BLaER1 treated with 17β-estradiol and CSF1 and Interleukin-3, amounts not matched to agents 10 nM and 100 nM (cell line): ENCODE data around the gene DZIP1.
"Not testable (repeated sequence)": the region's sequence is repeated elsewhere in the genome, so short reads cannot be mapped to it uniquely, and the experiment has no call there.

Experiments used
- H3K27ac ChIP-seq, 11 experiments: shearing (Covaris generic); formaldehyde crosslinking; 2 replicates each; pipeline ENCODE4 v1.8.1; 2022
- H3K27me3 ChIP-seq, 11 experiments: shearing (Covaris generic); formaldehyde crosslinking; 2 replicates each; pipeline ENCODE4 v1.8.1; 2022
- H3K36me3 ChIP-seq, 11 experiments: shearing (Covaris generic); formaldehyde crosslinking; 2 replicates each; pipeline ENCODE4 v1.8.1; 2022
- H3K4me1 ChIP-seq, 10 experiments: shearing (Covaris generic); formaldehyde crosslinking; 2 replicates each; pipeline ENCODE4 v1.8.1; 2022
- H3K4me2 ChIP-seq, 11 experiments: shearing (Covaris generic); formaldehyde crosslinking; 2 replicates each; pipeline ENCODE4 v1.8.1; 2022
- H3K4me3 ChIP-seq, 10 experiments: shearing (Covaris generic); formaldehyde crosslinking; 2 replicates each; pipeline ENCODE4 v1.8.1; 2022
- H3K9ac ChIP-seq, 11 experiments: shearing (Covaris generic); formaldehyde crosslinking; 2 replicates each; pipeline ENCODE4 v1.8.1; 2022
- H3K9me3 ChIP-seq, 11 experiments: shearing (Covaris generic); formaldehyde crosslinking; replicated peaks in 1 of 11; 2 replicates each; pipeline ENCODE4 v1.8.1; 2022
- H4K20me1 ChIP-seq, 11 experiments: shearing (Covaris generic); formaldehyde crosslinking; 2 replicates each; pipeline ENCODE4 v1.8.1; 2022
- Cebpa-rat ChIP-seq, 11 experiments: shearing (Covaris generic); IDR thresholded peaks; 2 replicates each; pipeline ENCODE4 v1.8.1; 2022

The DZIP1 gene, protein sequence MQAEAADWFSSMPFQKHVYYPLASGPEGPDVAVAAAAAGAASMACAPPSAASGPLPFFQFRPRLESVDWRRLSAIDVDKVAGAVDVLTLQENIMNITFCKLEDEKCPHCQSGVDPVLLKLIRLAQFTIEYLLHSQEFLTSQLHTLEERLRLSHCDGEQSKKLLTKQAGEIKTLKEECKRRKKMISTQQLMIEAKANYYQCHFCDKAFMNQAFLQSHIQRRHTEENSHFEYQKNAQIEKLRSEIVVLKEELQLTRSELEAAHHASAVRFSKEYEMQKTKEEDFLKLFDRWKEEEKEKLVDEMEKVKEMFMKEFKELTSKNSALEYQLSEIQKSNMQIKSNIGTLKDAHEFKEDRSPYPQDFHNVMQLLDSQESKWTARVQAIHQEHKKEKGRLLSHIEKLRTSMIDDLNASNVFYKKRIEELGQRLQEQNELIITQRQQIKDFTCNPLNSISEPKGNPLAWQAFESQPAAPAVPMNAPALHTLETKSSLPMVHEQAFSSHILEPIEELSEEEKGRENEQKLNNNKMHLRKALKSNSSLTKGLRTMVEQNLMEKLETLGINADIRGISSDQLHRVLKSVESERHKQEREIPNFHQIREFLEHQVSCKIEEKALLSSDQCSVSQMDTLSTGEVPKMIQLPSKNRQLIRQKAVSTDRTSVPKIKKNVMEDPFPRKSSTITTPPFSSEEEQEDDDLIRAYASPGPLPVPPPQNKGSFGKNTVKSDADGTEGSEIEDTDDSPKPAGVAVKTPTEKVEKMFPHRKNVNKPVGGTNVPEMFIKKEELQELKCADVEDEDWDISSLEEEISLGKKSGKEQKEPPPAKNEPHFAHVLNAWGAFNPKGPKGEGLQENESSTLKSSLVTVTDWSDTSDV

GRCh38 chr13:95644601-95645052, at the start of gene DZIP1:
TSS of gene DZIP1 (minus strand) at chr13:95644706. CDS start at chr13:95642029, 2,677 bp downstream.
- H3K36me3 ChIP-seq: no peaks in the 10 kb centered on the region
- no peak within 1 kb of the TSS for H3K4me3 ChIP-seq
- peaks cover 17 to 35% (median 24%) of the 10 kb centered on the region in 11 experiments for H3K9me3 ChIP-seq
- TF ChIP-seq Cebpa-rat (IDR thresholded peaks at IDR 0.05): no peak
- H3K27ac ChIP-seq: no peak within 1 kb of the TSS
- no peaks in the 10 kb centered on the region for H3K4me1 ChIP-seq
- no peaks in the 10 kb centered on the region for H3K27me3 ChIP-seq
- no peak within 1 kb of the TSS for H3K4me2 ChIP-seq
- H4K20me1 ChIP-seq: no peaks in the 10 kb centered on the region
- no peak within 1 kb of the TSS for H3K9ac ChIP-seq

- not testable (repeated sequence) for H3K4me3 ChIP-seq, H3K4me2 ChIP-seq, H3K9ac ChIP-seq, H3K27ac ChIP-seq, H3K27me3 ChIP-seq
- Histone ChIP-seq H4K20me1 (peaks cover 0 to 41% (median 17%) of the 10 kb centered on the region in 11 experiments; a peak in 11 of 22 replicates), H3K4me1 (peaks cover 0 to 10% (median 0%) of the 10 kb centered on the region in 10 experiments; a peak in 1 of 20 replicates), H3K9me3 (peaks cover 36 to 53% (median 40%) of the 10 kb centered on the region in 11 experiments), H3K36me3 (peaks cover 5 to 25% (median 15%) of the 10 kb centered on the region in 11 experiments; a peak in 17 of 22 replicates)
Measured at GRCh38 chr13:95690986-95691385, 46.5 kb upstream of the DZIP1 start.

DNA sequence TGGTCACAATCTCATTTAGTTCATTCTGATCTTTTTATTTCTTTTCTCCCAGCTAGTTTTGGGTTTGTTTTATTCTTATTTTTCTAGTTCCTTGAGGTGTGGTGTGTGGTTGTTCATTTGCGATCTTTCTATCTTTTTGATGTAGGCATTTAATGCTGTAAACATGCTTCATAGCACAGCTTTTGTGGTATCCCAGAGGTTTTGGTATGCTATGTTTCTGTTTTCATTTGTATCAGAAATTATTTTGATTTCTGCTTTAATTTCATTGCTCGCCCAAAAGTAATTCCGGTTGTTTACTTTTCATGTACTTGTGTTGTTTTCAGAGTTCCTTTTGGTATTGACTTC, 45.0 kb upstream of the DZIP1 start:
- Histone ChIP-seq H3K27ac (no peak overlapping the region), H3K4me1 (peaks cover 0 to 20% (median 0%) of the 10 kb centered on the region in 10 experiments; a peak in 4 of 20 replicates), H3K36me3 (peaks cover 16 to 39% (median 27%) of the 10 kb centered on the region in 11 experiments), H3K9me3 (peaks cover 48 to 68% (median 54%) of the 10 kb centered on the region in 11 experiments), H3K4me3 (no peak overlapping the region), H3K4me2 (no peak overlapping the region), H3K27me3 (no peaks in the 10 kb centered on the region), H4K20me1 (peaks cover 7 to 55% (median 26%) of the 10 kb centered on the region in 11 experiments; a peak in 16 of 22 replicates), H3K9ac (no peak overlapping the region)
- no peak for TF ChIP-seq Cebpa-rat (IDR thresholded peaks at IDR 0.05)

GRCh38 chr13:95684960-95685359, 40.5 kb upstream of the DZIP1 start:
- Histone ChIP-seq H4K20me1 (peaks cover 11 to 98% (median 52%) of the 10 kb centered on the region in 11 experiments; a peak in 17 of 22 replicates), H3K9me3 (peaks cover 50 to 95% (median 92%) of the 10 kb centered on the region in 11 experiments), H3K36me3 (peaks cover 21 to 80% (median 61%) of the 10 kb centered on the region in 11 experiments), H3K4me1 (peaks cover 0 to 56% (median under 1%) of the 10 kb centered on the region in 10 experiments; a peak in 6 of 20 replicates), H3K4me2 (peak overlapping the region in 2 of 11 experiments; percentile 34 to 66; a peak in 3 of 22 replicates)
- not testable (repeated sequence) for H3K27me3 ChIP-seq, H3K4me3 ChIP-seq, H3K27ac ChIP-seq, H3K9ac ChIP-seq

- peaks cover 11 to 100% (median 56%) of the 10 kb centered on the region in 11 experiments; a peak in 18 of 22 replicates for H4K20me1 ChIP-seq
- no peak overlapping the region for H3K27ac ChIP-seq
- no peak for TF ChIP-seq Cebpa-rat (IDR thresholded peaks at IDR 0.05)
- no peak overlapping the region for H3K9ac ChIP-seq
- peaks cover 0 to 61% (median 2%) of the 10 kb centered on the region in 10 experiments; a peak in 10 of 20 replicates for H3K4me1 ChIP-seq
- peaks cover 21 to 78% (median 61%) of the 10 kb centered on the region in 11 experiments for H3K36me3 ChIP-seq
- H3K9me3 ChIP-seq: peaks cover 46 to 90% (median 88%) of the 10 kb centered on the region in 11 experiments
- H3K4me3 ChIP-seq: no peak overlapping the region
- H3K27me3 ChIP-seq: no peaks in the 10 kb centered on the region
- peak overlapping the region in 2 of 11 experiments; percentile 34 to 66; a peak in 3 of 22 replicates for H3K4me2 ChIP-seq
Measured at GRCh38 chr13:95684418-95684817, 39.9 kb upstream of the DZIP1 start.

DNA sequence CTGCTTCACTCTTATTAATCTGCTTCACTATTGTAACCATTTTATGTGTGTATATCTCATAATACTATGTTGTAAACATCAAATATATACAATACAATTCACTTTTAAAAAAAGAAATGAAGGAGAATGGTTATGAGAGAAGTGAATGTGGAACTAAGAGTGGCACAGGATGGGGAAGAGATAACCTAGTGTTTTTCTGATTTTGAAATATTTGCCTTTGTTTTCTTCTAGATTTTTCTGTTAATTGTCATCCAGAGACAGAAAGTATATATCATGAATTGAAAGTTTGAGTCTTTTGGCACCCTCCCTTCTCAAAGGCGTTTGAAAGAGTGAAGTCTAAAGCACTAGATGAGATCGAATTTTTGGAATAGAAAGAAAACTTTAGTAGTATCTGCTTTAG, 35.2 kb upstream of the DZIP1 start:
- TF ChIP-seq Cebpa-rat (IDR thresholded peaks at IDR 0.05): no peak
- peak overlapping the region in 2 of 11 experiments; percentile 22 to 29; a peak in 2 of 22 replicates for H3K27ac ChIP-seq
- peaks cover under 1 to 50% (median 41%) of the 10 kb centered on the region in 11 experiments; a peak in 21 of 22 replicates for H3K9me3 ChIP-seq
- H3K4me2 ChIP-seq: peak overlapping the region in 6 of 11 experiments; percentile 83 to 99 (median 92); a peak in 12 of 22 replicates
- H3K4me1 ChIP-seq: peaks cover 24 to 67% (median 30%) of the 10 kb centered on the region in 10 experiments
- H3K36me3 ChIP-seq: peaks cover 6 to 52% (median 43%) of the 10 kb centered on the region in 11 experiments
- peak overlapping the region in 3 of 11 experiments; percentile 98 to 99 (median 99); a peak in 2 of 22 replicates for H3K9ac ChIP-seq
- H3K27me3 ChIP-seq: no peaks in the 10 kb centered on the region
- peaks cover 7 to 73% (median 43%) of the 10 kb centered on the region in 11 experiments; a peak in 18 of 22 replicates for H4K20me1 ChIP-seq
- H3K4me3 ChIP-seq: peak overlapping the region in 2 of 10 experiments; percentile 15 to 86; a peak in 4 of 20 replicates

GRCh38 chr13:95678967-95679366, 34.5 kb upstream of the DZIP1 start:
- Histone ChIP-seq H3K4me2 (peak overlapping the region; percentile 83 to 99 (median 91)), H3K9me3 (peaks cover 0 to 50% (median 41%) of the 10 kb centered on the region in 11 experiments; a peak in 19 of 22 replicates), H3K4me1 (peaks cover 24 to 67% (median 30%) of the 10 kb centered on the region in 10 experiments), H3K36me3 (peaks cover 4 to 50% (median 40%) of the 10 kb centered on the region in 11 experiments; a peak in 20 of 22 replicates), H3K27me3 (no peaks in the 10 kb centered on the region), H4K20me1 (peaks cover 5 to 66% (median 37%) of the 10 kb centered on the region in 11 experiments; a peak in 18 of 22 replicates), H3K27ac (no peak overlapping the region), H3K4me3 (peak overlapping the region in 9 of 10 experiments; percentile 84 to 100 (median 94); a peak in 13 of 20 replicates), H3K9ac (peak overlapping the region in 4 of 11 experiments; percentile 22 to 99 (median 98); a peak in 9 of 22 replicates)
- no peak for TF ChIP-seq Cebpa-rat (IDR thresholded peaks at IDR 0.05)
